DND-41 (cell line): Measurements from ENCODE around the gene CCDC83.
"Not testable (repeated sequence)": the region's sequence is repeated elsewhere in the genome, so short reads cannot be mapped to it uniquely, and the experiment has no call there.

Experiments used
- ATAC-seq: fragments of 200-7000 bp; cut with Tn5 transposase; 3 replicates; pipeline ENCODE4 v1.9.1; 2021; ENCODE audit warnings: low read depth; ENCODE audit not compliant: insufficient read depth
- DNase-seq: peaks from one replicate; pipeline ENCODE4 v3.0.0-alpha.2; 2020
- H2AFZ ChIP-seq: 2 replicates; pipeline ENCODE4 v1.6.0; 2012; ENCODE audit warnings: low read depth, low read length
- H3K27ac ChIP-seq: 2 replicates; pipeline ENCODE4 v1.5.1; 2012; ENCODE audit warnings: low read length, inconsistent platforms
- H3K27me3 ChIP-seq: fragments of 200-600 bp; sonication (generic); 2 replicates; pipeline ENCODE4 v1.6.0; 2012; ENCODE audit warnings: low read length, mild to moderate bottlenecking, inconsistent platforms; ENCODE audit not compliant: insufficient read depth, poor library complexity
- H3K36me3 ChIP-seq: 2 replicates; pipeline ENCODE4 v1.5.1; 2012; ENCODE audit warnings: low read length, inconsistent platforms; ENCODE audit not compliant: insufficient read depth
- H3K4me1 ChIP-seq: 2 replicates; pipeline ENCODE4 v1.5.1; 2012; ENCODE audit warnings: mild to moderate bottlenecking, low read length; ENCODE audit not compliant: insufficient read depth
- H3K4me2 ChIP-seq: 2 replicates; pipeline ENCODE4 v1.6.0; 2012; ENCODE audit warnings: mild to moderate bottlenecking, moderate library complexity, low read length, inconsistent platforms; ENCODE audit not compliant: insufficient read depth
- H3K4me3 ChIP-seq, 2 experiments: fragments of 200-600 bp in 1 of 2; shearing (Covaris generic) in 1 of 2; 2 replicates each; pipeline ENCODE4 v1.5.1; 2012 to 2016; ENCODE audit warnings: inconsistent platforms in 2 of 2, low read length in 2 of 2, mild to moderate bottlenecking in 2 of 2, low read depth in 1 of 2, moderate library complexity in 1 of 2
- H3K79me2 ChIP-seq: 2 replicates; pipeline ENCODE4 v1.6.0; 2012; ENCODE audit warnings: low read length, inconsistent platforms; ENCODE audit not compliant: insufficient read depth
- H3K9ac ChIP-seq: 2 replicates; pipeline ENCODE4 v1.6.0; 2012; ENCODE audit warnings: low read depth, mild to moderate bottlenecking, inconsistent platforms, low read length, moderate library complexity
- H3K9me3 ChIP-seq: 2 replicates; pipeline ENCODE4 v1.5.1; 2012; ENCODE audit warnings: low read length, moderate library complexity, mild to moderate bottlenecking, inconsistent platforms; ENCODE audit not compliant: insufficient read depth, severe bottlenecking
- H4K20me1 ChIP-seq: 2 replicates; pipeline ENCODE4 v1.6.0; 2012; ENCODE audit warnings: low read length; ENCODE audit not compliant: insufficient read depth
- CTCF ChIP-seq: IDR thresholded peaks from 2 replicates; pipeline ENCODE4 v1.5.1; 2012; ENCODE audit warnings: borderline replicate concordance, low read length, moderate library complexity, mild to moderate bottlenecking; ENCODE audit not compliant: poor library complexity, severe bottlenecking; ENCODE audit errors: extremely low read depth
- EZH2 ChIP-seq: IDR thresholded peaks from 3 replicates; pipeline ENCODE4 v1.6.1; 2012; ENCODE audit warnings: borderline replicate concordance, low read depth, mild to moderate bottlenecking, moderate library complexity, low read length, inconsistent platforms; ENCODE audit not compliant: severe bottlenecking

CCDC83 gene

GRCh38 chr11:85923455-85923854, 68.3 kb downstream of the CCDC83 start:
- H3K4me1 ChIP-seq = no peaks in the 10 kb centered on the region
- H3K4me3 ChIP-seq = no peak overlapping the region
- H3K36me3 ChIP-seq = no peaks in the 10 kb centered on the region
- H3K9ac ChIP-seq = no peak overlapping the region
- no peaks in the 10 kb centered on the region for H3K79me2 ChIP-seq
- H3K27me3 ChIP-seq = no peaks in the 10 kb centered on the region
- H2AFZ ChIP-seq = no peak overlapping the region
- DNase-seq (no peak), ATAC-seq (no peak)
- H3K27ac ChIP-seq = no peak overlapping the region
- H3K4me2 ChIP-seq = no peak overlapping the region
- TF ChIP-seq CTCF = no peak
- no peak for TF ChIP-seq EZH2
- H3K9me3 ChIP-seq = no peaks in the 10 kb centered on the region
- no peaks in the 10 kb centered on the region for H4K20me1 ChIP-seq

GRCh38 chr11:85926653-85927214, 71.6 kb downstream of the CCDC83 start:
- not testable (repeated sequence) for H3K9ac ChIP-seq, H3K36me3 ChIP-seq, DNase-seq, H3K27ac ChIP-seq, H4K20me1 ChIP-seq, H3K4me3 ChIP-seq, H2AFZ ChIP-seq, H3K27me3 ChIP-seq, H3K4me1 ChIP-seq, H3K4me2 ChIP-seq, H3K79me2 ChIP-seq, ATAC-seq, H3K9me3 ChIP-seq

GRCh38 chr11:85930879-85931366, 75.7 kb downstream of the CCDC83 start:
- H3K27me3 ChIP-seq = no peaks in the 10 kb centered on the region
- no peak for ATAC-seq
- no peak overlapping the region for H3K9ac ChIP-seq
- no peaks in the 10 kb centered on the region for H3K79me2 ChIP-seq
- H4K20me1 ChIP-seq = no peaks in the 10 kb centered on the region
- TF ChIP-seq CTCF (no peak), EZH2 (no peak)
- no peak overlapping the region for H3K4me2 ChIP-seq
- H3K4me3 ChIP-seq = no peak overlapping the region
- H3K9me3 ChIP-seq = peaks cover 3% of the 10 kb centered on the region
- no peaks in the 10 kb centered on the region for H3K4me1 ChIP-seq
- DNase-seq = no peak
- H3K36me3 ChIP-seq = no peaks in the 10 kb centered on the region
- H3K27ac ChIP-seq = no peak overlapping the region
- H2AFZ ChIP-seq = no peak overlapping the region

DNA sequence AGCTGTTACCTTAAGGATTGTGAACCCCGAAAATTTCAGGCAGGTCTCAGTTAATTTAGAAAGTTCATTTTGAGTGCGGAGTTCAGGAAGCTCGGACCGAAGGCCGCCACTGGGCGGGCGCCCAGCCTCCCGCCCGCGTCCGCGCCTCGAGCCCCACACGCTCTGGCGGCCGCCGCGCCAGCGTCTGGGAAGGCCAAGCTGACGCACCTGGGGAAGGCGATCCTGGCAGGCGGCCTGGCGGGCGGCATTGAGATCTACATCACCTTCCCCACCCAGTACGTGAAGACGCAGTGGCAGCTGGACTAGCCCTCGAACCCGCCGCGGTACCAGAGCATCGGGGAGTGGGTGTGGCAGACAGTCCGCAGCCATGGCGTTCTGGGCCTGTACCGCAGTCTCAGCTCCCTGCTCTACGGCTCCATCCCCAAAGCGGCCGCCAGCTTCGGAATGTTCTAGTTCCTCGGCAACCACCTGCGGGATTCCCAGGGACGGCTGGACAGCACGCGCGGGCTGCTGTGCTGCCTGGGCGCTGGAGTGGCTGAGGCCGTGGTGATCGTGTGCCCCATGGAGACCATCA, 79.5 kb downstream of the CCDC83 start:
- Histone ChIP-seq H3K27me3 (no peaks in the 10 kb centered on the region), H3K4me1 (no peaks in the 10 kb centered on the region), H3K9ac (no peak overlapping the region), H3K79me2 (no peaks in the 10 kb centered on the region), H3K36me3 (no peaks in the 10 kb centered on the region), H3K4me3 (no peak overlapping the region), H3K9me3 (peaks cover 3% of the 10 kb centered on the region), H4K20me1 (no peaks in the 10 kb centered on the region), H2AFZ (no peak overlapping the region), H3K4me2 (no peak overlapping the region), H3K27ac (no peak overlapping the region)
- DNase-seq (no peak), ATAC-seq (no peak)
- TF ChIP-seq CTCF = no peak
- TF ChIP-seq EZH2 = no peak
